Activated CD8-positive, alpha-beta memory T cell treated with anti-CD3 and anti-CD28 coated beads, Interleukin-2, amount 10 ng/mL, durations not matched to agents 7 days and 5 days (primary cell): ENCODE measurements around the gene LSP1. TPM values are rescaled to one million over a fixed set of nuclear protein-coding genes. Genes with fewer than 3 reads are reported as not detected.

Experiments
- ATAC-seq: fragments of 150-1000 bp; cut with Tn5 transposase; one replicate; pipeline ENCODE4 v1.10.0; 2021; ENCODE audit warnings: moderate library complexity
- CTCF ChIA-PET: fragments of 350-600 bp; sonication (Branson Sonifier 250); formaldehyde crosslinking; loops from one replicate; lab custom pipeline; 2021; ENCODE audit warnings: antibody characterized with exemption; lab: Charles Lee
- DNase-seq: peaks from one replicate; pipeline ENCODE4 v3.0.0-alpha.2; 2020
- H3K27ac Mint-ChIP-seq: one replicate; pipeline ENCODE4 v1.8.0; 2021; ENCODE audit warnings: mild to moderate bottlenecking, mixed read lengths
- H3K27me3 Mint-ChIP-seq: one replicate; pipeline ENCODE4 v1.8.0; 2021; ENCODE audit warnings: mixed read lengths
- H3K36me3 Mint-ChIP-seq: one replicate; pipeline ENCODE4 v1.8.0; 2021; ENCODE audit warnings: mild to moderate bottlenecking, mixed read lengths
- H3K4me1 Mint-ChIP-seq: one replicate; pipeline ENCODE4 v1.8.0; 2021; ENCODE audit warnings: mixed read lengths
- H3K4me3 Mint-ChIP-seq: one replicate; pipeline ENCODE4 v1.8.0; 2021; ENCODE audit warnings: mild to moderate bottlenecking, moderate library complexity, mixed read lengths
- H3K9me3 Mint-ChIP-seq: one replicate; pipeline ENCODE4 v1.8.0; 2022; ENCODE audit warnings: low read depth, mixed read lengths
- total RNA-seq, 2 experiments: library from RNA; stranded (reverse); gene quantifications; one replicate each; pipeline ENCODE4 v1.2.3, GENCODE V29; 2021

Gene LSP1
- total RNA-seq, 2 experiments from 2014 or later, result 574 to 702 TPM

DNA sequence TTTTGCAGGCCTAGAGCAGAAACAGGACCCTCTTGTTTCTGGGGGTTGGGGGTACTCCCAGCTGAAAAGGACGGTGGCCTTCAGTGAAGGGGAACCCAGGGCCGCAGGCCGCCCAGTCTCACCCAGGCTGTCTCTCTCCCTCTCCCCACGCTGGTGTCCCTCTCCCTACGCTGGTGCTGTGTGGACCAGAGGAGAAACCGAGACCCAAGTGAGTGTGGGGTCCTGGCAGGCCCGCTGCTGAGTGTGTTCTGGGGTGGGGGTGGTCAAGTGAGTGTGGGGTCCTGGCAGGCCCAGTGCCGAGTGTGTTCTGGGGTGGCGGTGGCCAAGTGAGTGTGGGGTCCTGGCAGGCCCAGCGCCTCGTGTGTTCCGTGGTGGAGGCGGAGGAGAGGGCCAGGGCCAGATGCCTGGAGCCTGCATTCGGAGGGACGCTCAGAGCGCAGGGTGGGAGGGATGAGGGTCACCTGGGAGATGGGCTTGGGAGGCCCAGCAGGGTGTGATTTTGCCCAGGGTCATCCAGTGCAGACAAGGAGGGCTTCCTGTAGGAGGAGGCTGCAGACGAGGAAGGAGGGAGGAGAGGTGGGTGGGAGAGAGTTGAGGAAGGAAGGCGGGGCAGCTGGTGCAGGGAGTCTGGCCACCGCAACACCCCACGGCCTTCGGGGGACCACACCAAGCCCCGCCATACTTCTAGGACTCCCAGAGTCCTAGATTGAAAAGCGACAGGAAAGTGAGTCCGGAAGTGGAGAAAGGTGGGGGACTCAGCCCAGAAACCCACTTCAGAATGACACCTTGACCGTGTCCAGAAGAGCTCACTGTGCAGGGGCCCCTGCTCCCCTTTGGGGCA is 77.0 kb downstream of the LSP1 start:
- CTCF ChIA-PET, result no interaction called here

DNA sequence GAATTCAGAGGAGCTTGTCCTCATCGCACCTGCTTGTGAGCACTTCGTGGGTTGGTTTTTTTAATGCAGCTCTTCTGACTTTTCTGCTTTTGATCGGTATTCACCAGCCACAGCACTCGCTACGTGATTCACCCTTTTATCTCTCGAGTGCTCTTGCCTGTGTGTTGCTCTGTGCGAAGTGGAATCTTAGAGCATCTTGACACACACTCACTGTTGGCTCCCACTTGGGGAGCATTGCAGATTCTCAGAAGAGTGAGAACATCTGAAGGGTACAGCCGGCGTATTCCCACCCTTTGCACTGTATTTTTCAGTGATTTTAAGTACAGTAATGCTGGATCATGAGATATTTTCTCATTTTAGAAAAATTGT is 77.6 kb downstream of the LSP1 start:
- H3K4me3 Mint-ChIP-seq, result no peak overlapping the region
- CTCF ChIA-PET, result no interaction called here

More for the DNA sequence above, 77.0 kb downstream of the LSP1 start:
- H3K9me3 Mint-ChIP-seq, result no peaks in the 10 kb centered on the region
- no peak overlapping the region for H3K4me3 Mint-ChIP-seq
- H3K27me3 Mint-ChIP-seq, result peaks cover 19% of the 10 kb centered on the region
- H3K27ac Mint-ChIP-seq, result no peak overlapping the region
- DNase-seq (no peak), ATAC-seq (no peak)
- no peaks in the 10 kb centered on the region for H3K4me1 Mint-ChIP-seq
- no peaks in the 10 kb centered on the region for H3K36me3 Mint-ChIP-seq

DNA sequence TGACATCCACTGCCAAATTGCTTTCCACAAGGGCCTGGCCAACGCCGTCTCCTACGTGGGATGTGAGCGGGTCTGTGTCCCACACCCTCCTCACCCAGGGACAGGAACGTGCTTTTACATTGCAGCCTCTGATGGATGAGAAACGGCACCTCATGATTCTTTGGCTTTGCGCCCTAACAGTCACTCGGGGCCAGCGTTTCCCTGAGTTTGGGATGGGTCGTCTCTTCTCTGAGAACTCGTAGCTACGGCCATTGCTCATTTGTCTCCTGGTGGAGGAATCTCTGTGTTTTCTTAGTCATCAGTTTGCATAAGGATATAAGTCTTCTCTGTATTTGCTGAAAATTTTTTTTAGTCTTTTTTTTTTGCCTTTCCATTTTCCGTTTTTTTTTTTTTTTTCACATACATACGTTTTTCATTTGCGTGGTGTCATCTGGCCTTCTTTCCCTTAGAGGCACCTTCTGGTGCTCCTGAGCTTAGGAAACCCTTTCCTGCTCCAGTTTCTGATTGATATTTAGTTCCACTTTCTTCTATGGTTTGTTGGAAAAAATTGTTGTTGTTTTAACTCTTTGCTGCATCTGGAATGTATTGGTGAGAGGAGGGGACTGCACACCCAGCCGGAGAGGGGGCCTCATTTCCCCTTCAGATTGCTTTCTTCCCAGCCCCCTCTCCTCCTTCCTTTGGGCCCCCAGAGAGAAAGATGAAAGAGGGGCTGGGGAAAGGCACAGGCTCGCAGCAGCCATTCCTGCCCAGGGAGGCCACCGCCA is 78.6 kb downstream of the LSP1 start:
- ATAC-seq (no peak), DNase-seq (no peak)
- H3K27ac Mint-ChIP-seq, result no peak overlapping the region
- no peaks in the 10 kb centered on the region for H3K36me3 Mint-ChIP-seq
- H3K4me3 Mint-ChIP-seq, result no peak overlapping the region
- no peaks in the 10 kb centered on the region for H3K4me1 Mint-ChIP-seq
- CTCF ChIA-PET, result interaction anchor here (0.7 to 1.6 kb wide), 2 partner anchors 49 to 99 kb away, joined by 3 to 4 read pairs; no protein-coding TSS in a partner anchor
- H3K27me3 Mint-ChIP-seq, result peaks cover 19% of the 10 kb centered on the region
- H3K9me3 Mint-ChIP-seq, result no peaks in the 10 kb centered on the region

More for the DNA sequence above, 77.6 kb downstream of the LSP1 start:
- no peaks in the 10 kb centered on the region for H3K36me3 Mint-ChIP-seq
- no peak overlapping the region for H3K27ac Mint-ChIP-seq
- H3K27me3 Mint-ChIP-seq, result peaks cover 19% of the 10 kb centered on the region
- no peaks in the 10 kb centered on the region for H3K9me3 Mint-ChIP-seq
- no peaks in the 10 kb centered on the region for H3K4me1 Mint-ChIP-seq
- ATAC-seq (no peak), DNase-seq (no peak)

DNA sequence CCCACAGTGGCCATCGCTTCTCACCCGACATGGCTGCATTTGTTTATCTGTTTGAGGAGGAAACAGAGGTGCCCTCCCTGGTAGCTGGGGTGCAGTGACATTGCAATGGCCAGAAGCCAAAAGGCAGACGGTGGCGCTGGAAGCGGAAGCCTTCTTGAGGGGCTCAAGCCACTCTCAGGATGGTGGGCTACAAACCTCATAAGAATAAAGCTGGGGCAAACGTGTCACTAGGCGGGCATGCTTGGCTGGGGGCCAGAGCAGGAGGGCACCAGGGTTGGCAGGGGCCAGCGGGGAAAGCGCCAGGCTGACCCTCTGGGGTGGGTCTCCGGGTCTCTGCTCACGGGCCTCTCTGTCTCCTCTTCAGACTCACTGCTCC is 79.2 kb downstream of the LSP1 start:
- H3K36me3 Mint-ChIP-seq, result no peaks in the 10 kb centered on the region
- no peak for DNase-seq

DNA sequence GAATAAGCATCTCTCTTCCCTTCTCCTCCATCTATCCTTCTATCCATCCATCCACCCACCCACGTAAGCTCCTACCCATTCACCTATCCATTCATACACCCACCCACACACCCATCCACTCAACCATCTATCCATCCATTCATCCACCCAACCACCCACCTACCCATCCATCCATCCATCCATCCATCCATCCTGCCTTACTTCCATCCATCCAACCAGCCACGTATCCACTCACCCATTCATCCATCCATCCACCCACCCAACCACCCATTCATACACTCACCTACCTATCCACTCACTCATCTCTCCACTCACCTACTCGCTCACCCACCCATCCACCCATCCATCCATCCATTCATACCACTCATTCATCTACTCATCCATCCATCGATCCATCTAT is 79.8 kb downstream of the LSP1 start:
- Mint-ChIP-seq H3K9me3 (no peaks in the 10 kb centered on the region), H3K36me3 (no peaks in the 10 kb centered on the region), H3K27me3 (peaks cover 19% of the 10 kb centered on the region), H3K4me1 (no peaks in the 10 kb centered on the region), H3K27ac (no peak overlapping the region), H3K4me3 (no peak overlapping the region)
- DNase-seq (no peak), ATAC-seq (no peak)
- CTCF ChIA-PET, result interaction anchor here (1.6 to 2.1 kb wide), 2 partner anchors 50 to 100 kb away, joined by 4 to 5 read pairs; no protein-coding TSS in a partner anchor

More for the DNA sequence above, 79.2 kb downstream of the LSP1 start:
- CTCF ChIA-PET, result interaction anchor here (1.6 to 2.1 kb wide), 2 partner anchors 50 to 99 kb away, joined by 4 to 5 read pairs; no protein-coding TSS in a partner anchor
- no peak for ATAC-seq
- no peaks in the 10 kb centered on the region for H3K4me1 Mint-ChIP-seq
- H3K27me3 Mint-ChIP-seq, result peaks cover 19% of the 10 kb centered on the region
- H3K27ac Mint-ChIP-seq, result no peak overlapping the region
- no peaks in the 10 kb centered on the region for H3K9me3 Mint-ChIP-seq
- no peak overlapping the region for H3K4me3 Mint-ChIP-seq

DNA sequence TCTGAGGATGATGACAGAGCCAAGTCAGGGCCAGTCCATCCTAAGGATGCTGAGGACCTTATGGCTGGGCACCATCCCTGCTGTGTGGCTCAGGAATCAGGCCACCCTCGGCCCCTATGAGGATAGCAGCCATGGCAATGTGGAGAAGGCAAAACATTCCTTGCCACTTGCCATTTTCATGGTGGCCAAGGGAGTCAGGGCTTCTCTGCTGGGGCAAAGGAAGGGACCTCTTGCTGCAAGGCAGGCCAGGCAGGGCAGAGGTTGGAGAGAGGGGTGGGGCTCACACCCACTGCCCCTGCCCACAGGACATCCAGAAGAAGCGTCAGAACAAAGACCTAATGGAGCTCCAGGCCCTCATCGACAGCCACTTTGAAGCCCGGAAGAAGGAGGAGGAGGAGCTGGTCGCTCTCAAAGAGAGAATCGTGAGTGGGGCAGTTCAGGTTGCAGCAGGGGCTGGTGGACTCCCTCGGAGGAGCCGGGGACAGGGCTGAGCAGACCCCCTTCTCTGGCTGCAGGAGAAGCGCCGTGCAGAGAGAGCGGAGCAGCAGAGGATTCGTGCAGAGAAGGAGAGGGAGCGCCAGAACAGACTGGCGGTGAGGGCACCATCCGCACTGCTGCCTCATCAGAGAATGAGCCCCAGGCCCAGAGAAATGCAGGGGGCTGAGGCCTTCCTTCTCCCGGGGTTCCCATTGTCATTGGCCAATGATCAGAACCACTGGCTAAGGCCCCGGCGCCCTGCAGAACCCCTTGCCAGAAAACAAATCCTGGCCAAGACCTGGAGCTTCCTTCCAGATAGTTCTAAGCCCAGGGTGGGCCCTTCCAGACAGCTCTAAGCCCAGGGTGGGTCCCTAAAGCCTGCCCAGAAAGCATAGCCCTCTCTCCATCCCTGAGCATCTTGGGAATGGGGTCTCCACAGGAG is 80.8 kb downstream of the LSP1 start:
- Mint-ChIP-seq H3K27me3 (peaks cover 19% of the 10 kb centered on the region), H3K4me3 (no peak overlapping the region), H3K36me3 (no peaks in the 10 kb centered on the region), H3K27ac (no peak overlapping the region), H3K9me3 (no peaks in the 10 kb centered on the region), H3K4me1 (no peaks in the 10 kb centered on the region)
- no peak for ATAC-seq
- CTCF ChIA-PET, result interaction anchor here (0.6 to 2.1 kb wide), 4 partner anchors 12 to 788 kb away, joined by 3 to 5 read pairs (median 3); no protein-coding TSS in a partner anchor
- no peak for DNase-seq

DNA sequence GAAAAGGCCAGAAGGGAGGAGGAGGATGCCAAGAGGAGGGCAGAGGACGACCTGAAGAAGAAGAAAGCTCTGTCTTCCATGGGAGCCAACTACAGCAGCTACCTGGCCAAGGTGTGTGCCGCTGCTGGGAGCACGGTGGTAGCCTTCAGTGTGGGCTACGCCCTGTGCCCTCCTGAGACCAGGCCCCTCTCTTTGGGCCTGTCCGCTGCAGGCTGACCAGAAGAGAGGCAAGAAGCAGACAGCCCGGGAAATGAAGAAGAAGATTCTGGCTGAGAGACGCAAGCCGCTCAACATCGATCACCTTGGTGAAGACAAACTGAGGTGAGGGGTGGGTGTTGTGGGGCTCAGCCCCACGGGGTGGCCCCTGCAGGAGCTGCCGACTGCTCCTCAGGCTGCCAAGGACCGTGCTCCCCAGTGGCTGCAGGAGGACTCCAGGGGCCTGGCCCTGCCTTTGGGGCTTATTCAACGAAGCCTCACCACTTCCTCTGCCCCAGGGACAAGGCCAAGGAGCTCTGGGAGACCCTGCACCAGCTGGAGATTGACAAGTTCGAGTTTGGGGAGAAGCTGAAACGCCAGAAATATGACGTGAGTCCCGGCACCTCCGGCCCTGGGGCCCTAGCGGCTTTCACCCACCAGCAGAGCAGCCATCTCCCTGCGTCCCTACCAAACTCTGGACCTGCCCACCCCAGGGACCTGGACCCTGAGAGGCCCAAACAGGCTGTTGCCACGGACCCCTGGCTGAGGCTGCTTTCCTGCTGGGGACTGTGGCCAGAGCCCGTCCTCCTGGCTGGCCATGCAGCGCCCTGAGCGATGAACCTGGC is 81.7 kb downstream of the LSP1 start:
- DNase-seq (no peak), ATAC-seq (no peak)
- Mint-ChIP-seq H3K9me3 (no peaks in the 10 kb centered on the region), H3K27me3 (peaks cover 19% of the 10 kb centered on the region), H3K4me1 (peaks cover 6% of the 10 kb centered on the region), H3K27ac (no peak overlapping the region), H3K36me3 (no peaks in the 10 kb centered on the region), H3K4me3 (no peak overlapping the region)
- CTCF ChIA-PET, result interaction anchor here (0.6 to 1.4 kb wide), 2 partner anchors 13 to 789 kb away, joined by 3 read pairs; no protein-coding TSS in a partner anchor

DNA sequence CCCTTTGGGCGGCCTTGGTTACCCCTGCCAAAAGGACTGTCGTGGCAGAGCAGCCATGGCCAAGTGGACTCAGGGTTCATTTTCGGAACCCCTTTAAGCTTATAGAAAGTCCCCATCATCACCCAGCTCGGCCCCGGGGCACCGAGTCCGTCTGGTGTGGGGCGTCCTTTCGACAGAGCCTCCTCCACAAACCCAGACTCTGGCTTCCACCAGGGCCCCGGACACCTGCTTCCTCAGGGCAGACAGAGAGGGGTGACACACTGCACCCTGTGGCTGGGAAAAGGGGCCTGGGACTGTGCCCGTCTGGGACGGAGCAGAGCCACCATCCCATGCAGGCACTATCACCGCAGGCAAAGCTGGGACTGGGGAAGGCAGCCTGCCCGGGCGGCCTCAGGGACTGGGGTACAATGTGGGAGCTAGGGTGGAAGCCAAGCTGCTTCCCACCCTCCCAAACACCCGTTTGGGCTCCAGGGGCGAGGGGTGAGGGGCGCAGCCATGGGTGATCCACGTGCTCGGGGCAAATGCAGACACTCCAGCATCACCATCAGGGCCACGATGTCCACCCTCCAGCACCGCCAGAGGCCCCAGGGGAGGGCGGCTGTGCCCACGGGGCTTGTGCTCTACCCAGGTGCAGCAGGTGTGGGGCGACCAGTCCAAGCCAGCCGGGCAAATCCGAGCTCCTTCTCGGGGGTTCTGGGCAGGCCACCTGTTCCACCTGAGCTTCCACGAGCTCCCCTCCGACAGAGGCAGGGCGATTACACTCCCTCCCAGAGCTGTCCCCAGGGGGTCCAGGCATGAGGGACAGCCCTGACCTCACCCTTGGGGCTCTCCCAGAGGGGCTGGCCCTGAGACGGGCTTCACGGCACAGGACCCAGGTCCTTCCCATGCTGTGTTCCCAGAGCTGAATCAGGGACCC is 82.5 kb downstream of the LSP1 start:
- H3K27ac Mint-ChIP-seq, result no peak overlapping the region

DNA sequence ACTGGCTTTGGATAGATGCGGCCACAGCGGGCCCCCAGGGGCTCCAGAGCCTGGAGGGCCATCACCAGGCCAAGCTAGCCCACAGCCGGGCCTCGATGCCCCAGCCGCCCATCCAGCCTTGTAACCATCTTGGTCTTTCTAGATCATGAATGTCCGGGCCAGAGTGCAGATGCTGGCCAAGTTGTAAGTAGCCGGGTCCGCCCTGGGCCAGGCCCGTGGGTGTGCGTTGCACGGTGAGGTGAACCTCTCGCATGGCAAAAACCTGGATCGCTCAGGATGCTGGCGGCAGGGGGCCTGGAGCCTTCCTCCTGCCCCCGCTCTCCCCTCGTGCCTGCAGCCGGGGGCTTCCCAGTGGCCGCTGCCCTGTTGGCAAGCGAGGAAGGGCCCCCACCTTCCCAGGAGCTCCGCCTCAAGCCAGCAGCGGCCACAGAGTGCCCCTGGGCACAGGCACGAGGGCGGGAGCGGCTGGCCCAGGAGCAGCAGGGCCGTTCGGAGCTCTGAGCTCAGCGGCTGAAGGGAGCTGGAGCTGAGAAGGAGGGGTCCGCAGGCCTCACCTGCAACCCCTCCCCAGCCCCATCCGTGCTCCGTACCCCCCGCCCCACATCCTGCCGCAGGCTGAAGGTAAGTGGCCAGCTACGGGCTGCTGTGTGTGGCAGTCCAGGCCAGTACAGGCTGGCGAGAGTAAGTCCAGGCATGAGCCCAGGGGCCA is 83.3 kb downstream of the LSP1 start:
- peaks cover 11% of the 10 kb centered on the region for H3K27me3 Mint-ChIP-seq
- ATAC-seq (no peak), DNase-seq (no peak)
- no peak overlapping the region for H3K27ac Mint-ChIP-seq
- no peak overlapping the region for H3K4me3 Mint-ChIP-seq
- peaks cover 6% of the 10 kb centered on the region for H3K4me1 Mint-ChIP-seq
- no peaks in the 10 kb centered on the region for H3K9me3 Mint-ChIP-seq
- CTCF ChIA-PET, result no interaction called here
- H3K36me3 Mint-ChIP-seq, result no peaks in the 10 kb centered on the region

More for the DNA sequence above, 82.5 kb downstream of the LSP1 start:
- CTCF ChIA-PET, result interaction anchor here (1.4 kb wide), 1 partner anchor 14 kb away, joined by 3 read pairs; no protein-coding TSS in a partner anchor
- no peak for ATAC-seq
- Mint-ChIP-seq H3K9me3 (no peaks in the 10 kb centered on the region), H3K27me3 (peaks cover 19% of the 10 kb centered on the region), H3K4me1 (peaks cover 6% of the 10 kb centered on the region), H3K36me3 (no peaks in the 10 kb centered on the region), H3K4me3 (no peak overlapping the region)
- no peak for DNase-seq

DNA sequence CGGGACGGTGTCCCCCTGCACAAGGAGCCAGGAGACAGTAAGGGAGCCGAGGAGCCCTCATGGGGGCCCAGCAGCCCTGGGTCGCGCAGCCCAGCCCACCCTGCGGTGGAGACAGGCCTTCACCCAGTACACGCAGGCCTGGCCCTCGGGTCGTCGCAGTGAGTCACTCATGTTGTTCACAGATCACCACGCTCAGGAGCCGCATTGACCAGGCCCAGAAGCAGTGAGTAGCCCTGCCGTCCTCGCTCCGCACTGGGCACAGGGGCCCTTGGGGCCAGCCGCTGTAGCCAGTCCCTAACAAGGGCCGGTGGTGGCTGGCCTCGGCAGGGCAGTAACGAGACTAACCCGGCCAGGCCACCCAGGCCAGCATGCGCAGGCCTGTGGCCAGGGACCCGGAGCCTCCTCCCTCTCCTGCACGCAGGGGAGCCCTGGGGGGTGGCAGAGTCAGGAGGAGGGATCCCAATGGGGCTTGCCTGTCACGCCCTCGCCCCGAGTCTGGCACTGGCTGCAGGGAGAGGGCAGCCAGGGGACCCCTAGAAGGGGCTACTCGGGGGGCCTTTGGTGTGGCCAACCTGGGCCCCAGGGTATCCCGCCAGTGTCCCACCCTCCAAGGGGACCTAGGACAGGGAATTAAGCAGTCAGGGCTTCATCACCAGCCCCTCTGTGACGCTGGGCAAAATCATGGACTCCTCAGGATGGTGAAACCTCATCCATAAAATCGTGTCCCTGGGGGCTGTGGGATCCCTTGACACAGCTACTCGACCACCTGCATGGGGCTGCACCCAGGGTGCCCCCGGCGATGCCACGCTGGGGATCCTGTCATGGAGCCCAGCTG is 84.1 kb downstream of the LSP1 start:
- ATAC-seq, result no peak
- H3K36me3 Mint-ChIP-seq, result no peaks in the 10 kb centered on the region
- H3K27ac Mint-ChIP-seq, result no peak overlapping the region
- H3K27me3 Mint-ChIP-seq, result peaks cover 3% of the 10 kb centered on the region
- DNase-seq, result no peak
- CTCF ChIA-PET, result interaction anchor here (1.2 to 1.5 kb wide), 3 partner anchors 55 to 112 kb away, joined by 3 to 5 read pairs (median 3); no protein-coding TSS in a partner anchor
- H3K9me3 Mint-ChIP-seq, result no peaks in the 10 kb centered on the region
- peaks cover 6% of the 10 kb centered on the region for H3K4me1 Mint-ChIP-seq
- H3K4me3 Mint-ChIP-seq, result no peak overlapping the region
